ENCODE measurements around the gene GPR156. TPM values are rescaled to one million over a fixed set of nuclear protein-coding genes. Genes with fewer than 3 reads are reported as not detected.

Gene GPR156
- total RNA-seq, 1 donor from 2014 or later = 11.7 TPM

- H3K4me1 Mint-ChIP-seq = peaks cover 5% of the 10 kb centered on the region
- no peaks in the 10 kb centered on the region for H3K36me3 Mint-ChIP-seq
- peaks cover 9% of the 10 kb centered on the region for H3K9me3 Mint-ChIP-seq
- no peak for TF ChIP-seq CTCF (IDR thresholded peaks at IDR 0.05; ENCODE audit: unreplicated experiment)
- H3K27ac Mint-ChIP-seq = no peak overlapping the region
- no peaks in the 10 kb centered on the region for H3K27me3 Mint-ChIP-seq (ENCODE audit: low read depth)
- no peak for DNase-seq (ENCODE audit: low spot score in 2 of 2, unreplicated experiment in 2 of 2)
- no peak overlapping the region for H3K4me3 Mint-ChIP-seq
Observed at GRCh38 chr3:120202363-120202762, 82.7 kb downstream of the GPR156 start.

- H3K27ac Mint-ChIP-seq = no peak overlapping the region
- no peak overlapping the region for H3K4me3 Mint-ChIP-seq
- H3K9me3 Mint-ChIP-seq = no peaks in the 10 kb centered on the region
- H3K4me1 Mint-ChIP-seq = peaks cover 5% of the 10 kb centered on the region
- H3K36me3 Mint-ChIP-seq = no peaks in the 10 kb centered on the region
- no peaks in the 10 kb centered on the region for H3K27me3 Mint-ChIP-seq (ENCODE audit: low read depth)
- TF ChIP-seq CTCF (IDR thresholded peaks at IDR 0.05; ENCODE audit: unreplicated experiment) = no peak
- no peak for DNase-seq (ENCODE audit: low spot score in 2 of 2, unreplicated experiment in 2 of 2)
Observed at GRCh38 chr3:120200493-120201235, 84.4 kb downstream of the GPR156 start.

DNA sequence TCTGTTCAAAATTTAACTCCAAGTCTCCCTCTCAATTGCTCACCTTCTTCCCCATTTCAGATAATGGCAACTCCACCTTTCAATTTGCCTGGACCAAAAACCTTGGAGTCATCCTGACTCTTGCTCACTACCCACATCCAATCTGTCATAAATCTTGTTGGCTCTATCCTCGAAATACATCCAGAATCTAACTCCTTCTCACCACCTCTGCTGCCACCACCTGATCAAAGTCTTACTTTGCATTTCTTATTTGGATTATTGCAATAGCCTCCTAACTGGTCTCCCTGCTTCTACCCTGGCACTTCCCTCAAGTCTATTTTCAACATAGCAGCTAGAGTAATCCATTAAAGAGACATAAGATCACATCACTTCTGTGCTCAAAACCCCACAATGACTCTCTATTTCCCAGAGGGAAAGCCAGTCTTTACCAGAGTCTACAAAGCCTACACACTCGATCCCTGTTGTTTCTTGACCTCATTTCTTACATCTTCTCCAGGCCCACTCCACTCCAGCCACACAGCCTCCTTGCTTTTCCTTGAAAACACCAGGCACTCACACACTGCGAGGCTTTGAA lies 86.6 kb downstream of the GPR156 start:
- Mint-ChIP-seq H3K4me3 (no peak overlapping the region), H3K9me3 (no peaks in the 10 kb centered on the region), H3K27ac (no peak overlapping the region), H3K4me1 (peaks cover 5% of the 10 kb centered on the region), H3K27me3 (ENCODE audit: low read depth) (no peaks in the 10 kb centered on the region), H3K36me3 (no peaks in the 10 kb centered on the region)
- DNase-seq (ENCODE audit: low spot score in 2 of 2, unreplicated experiment in 2 of 2) = no peak
- no peak for TF ChIP-seq CTCF (IDR thresholded peaks at IDR 0.05; ENCODE audit: unreplicated experiment)

DNA sequence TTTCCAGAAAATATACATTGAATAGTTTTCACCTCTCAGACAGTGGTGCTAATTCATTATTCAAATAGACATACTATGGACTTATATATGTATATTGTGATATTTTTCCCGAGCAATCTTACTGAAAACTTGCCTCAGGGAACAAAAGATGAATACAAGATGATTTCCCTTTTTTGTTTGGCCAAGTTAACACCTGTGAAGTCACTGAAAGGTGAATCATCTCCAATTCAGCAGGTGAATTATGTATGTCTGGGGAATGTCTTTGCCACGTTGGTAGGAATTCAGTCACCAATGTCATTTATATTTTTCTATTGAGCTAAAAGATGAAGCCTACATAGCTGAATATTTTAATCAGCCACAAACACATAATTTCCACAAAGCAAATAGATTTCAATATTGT lies 88.2 kb downstream of the GPR156 start:
- Mint-ChIP-seq H3K4me1 (no peaks in the 10 kb centered on the region), H3K36me3 (peaks cover under 1% of the 10 kb centered on the region), H3K27me3 (ENCODE audit: low read depth) (no peaks in the 10 kb centered on the region), H3K27ac (no peak overlapping the region), H3K4me3 (no peak overlapping the region), H3K9me3 (no peaks in the 10 kb centered on the region)
- no peak for DNase-seq (ENCODE audit: low spot score in 2 of 2, unreplicated experiment in 2 of 2)
- no peak for TF ChIP-seq CTCF (IDR thresholded peaks at IDR 0.05; ENCODE audit: unreplicated experiment)

GRCh38 chr3:120196333-120196732 lies 88.7 kb downstream of the GPR156 start:
- Mint-ChIP-seq H3K4me1 (no peaks in the 10 kb centered on the region), H3K27ac (no peak overlapping the region), H3K36me3 (peaks cover 4% of the 10 kb centered on the region), H3K4me3 (no peak overlapping the region), H3K27me3 (ENCODE audit: low read depth) (no peaks in the 10 kb centered on the region), H3K9me3 (peaks cover under 1% of the 10 kb centered on the region)
- TF ChIP-seq CTCF (IDR thresholded peaks at IDR 0.05; ENCODE audit: unreplicated experiment) = no peak
- DNase-seq (ENCODE audit: low spot score in 2 of 2, unreplicated experiment in 2 of 2) = no peak

Measured in mesothelial cell of epicardium (in vitro differentiated cells).